T-helper 2 cell (primary cell): ENCODE results near the gene SMARCD1.

ENCODE experiments used
- DNase-seq, 5 experiments: peaks; one replicate each; pipeline versions ENCODE4 v3.0.0 to v3.0.0-alpha.2; 2012 to 2022
- total RNA-seq, 2 donors: gene quantifications; one replicate each; lab custom pipeline; 2026; lab: John Stamatoyannopoulos, UW

Gene SMARCD1
- total RNA-seq, result 54.5 to 82.3 reads per million in 2 donors

GRCh38 chr12:50084775-50085614, at the start of gene SMARCD1:
TSS of gene SMARCD1 (plus strand) at chr12:50085342. CDS start at chr12:50085370, 28 bp downstream.
- DNase-seq, result peak; percentile 66 to 90 (median 76)

GRCh38 chr12:50038336-50038735, 46.8 kb upstream of the SMARCD1 start:
- DNase-seq, result no peak

GRCh38 chr12:50039151-50039835, 45.8 kb upstream of the SMARCD1 start:
- DNase-seq, result peak; percentile 37 to 84 (median 76)

GRCh38 chr12:50040657-50041056, 44.5 kb upstream of the SMARCD1 start:
- DNase-seq, result no peak

- DNase-seq, result no peak
Measured at GRCh38 chr12:50041062-50041860, 43.9 kb upstream of the SMARCD1 start.

GRCh38 chr12:50041962-50042361, 43.2 kb upstream of the SMARCD1 start:
- DNase-seq, result no peak

- no peak for DNase-seq
Measured at GRCh38 chr12:50042693-50043092, 42.4 kb upstream of the SMARCD1 start.

GRCh38 chr12:50043308-50043707, 41.8 kb upstream of the SMARCD1 start:
- DNase-seq, result peak in 1 of 5 experiments; percentile 22

- DNase-seq, result peak in 1 of 5 experiments; percentile 77
Measured at GRCh38 chr12:50043854-50044253, 41.3 kb upstream of the SMARCD1 start.

GRCh38 chr12:50047693-50048250, 37.4 kb upstream of the SMARCD1 start:
- no peak for DNase-seq

- no peak for DNase-seq
Measured at GRCh38 chr12:50049254-50050118, 35.7 kb upstream of the SMARCD1 start.

- no peak for DNase-seq
Measured at GRCh38 chr12:50050119-50050385, 35.1 kb upstream of the SMARCD1 start.

GRCh38 chr12:50050410-50051098, 34.6 kb upstream of the SMARCD1 start:
- DNase-seq, result no peak

GRCh38 chr12:50051101-50051806, 33.9 kb upstream of the SMARCD1 start:
- no peak for DNase-seq

GRCh38 chr12:50052544-50052943, 32.6 kb upstream of the SMARCD1 start:
- no peak for DNase-seq

- no peak for DNase-seq
Measured at GRCh38 chr12:50052964-50053363, 32.2 kb upstream of the SMARCD1 start.

GRCh38 chr12:50053583-50053982, 31.6 kb upstream of the SMARCD1 start:
- no peak for DNase-seq

GRCh38 chr12:50055831-50056638, 29.1 kb upstream of the SMARCD1 start:
- DNase-seq, result peak in 4 of 5 experiments; percentile 26 to 56 (median 43)

GRCh38 chr12:50056639-50056976, 28.5 kb upstream of the SMARCD1 start:
- no peak for DNase-seq
